Activated T-cell treated with anti-CD3 and anti-CD28 coated beads, Interleukin-2, amount 50 U/mL, for 4 hours (primary cell): Measurements from ENCODE around the gene SIRPA. TPM values are rescaled to one million over a fixed set of nuclear protein-coding genes. Genes with fewer than 3 reads are reported as not detected.
"Not testable (repeated sequence)": the region's sequence is repeated elsewhere in the genome, so short reads cannot be mapped to it uniquely, and the experiment has no call there.

ENCODE experiments used
- ATAC-seq, 2 donors: fragments of 200-7000 bp; cut with Tn5 transposase; one replicate each; pipeline ENCODE4 v1.10.0; 2021
- DNase-seq: peaks from one replicate; pipeline ENCODE4 v3.0.0-alpha.2; 2020
- H3K27me3 Mint-ChIP-seq: one replicate; pipeline ENCODE4 v1.8.0; 2021; ENCODE audit warnings: low read depth, mixed read lengths
- H3K36me3 Mint-ChIP-seq: one replicate; pipeline ENCODE4 v1.8.0; 2022; ENCODE audit warnings: mixed read lengths; ENCODE audit not compliant: insufficient read depth
- H3K4me1 Mint-ChIP-seq: one replicate; pipeline ENCODE4 v1.8.0; 2021; ENCODE audit warnings: low read depth, mixed read lengths
- H3K4me3 Mint-ChIP-seq: one replicate; pipeline ENCODE4 v1.8.0; 2021; ENCODE audit warnings: mild to moderate bottlenecking, moderate library complexity, mixed read lengths
- H3K9me3 Mint-ChIP-seq: one replicate; pipeline ENCODE4 v1.8.0; 2021; ENCODE audit warnings: mixed read lengths
- total RNA-seq, 3 donors: library from RNA; stranded (reverse); gene quantifications; one replicate each; pipeline ENCODE4 v1.2.1, GENCODE V29; 2021

The SIRPA gene
- total RNA-seq, 3 donors from 2014 or later: 0.26 to 0.84 (median 0.33) TPM

- Mint-ChIP-seq H3K4me3 (no peak overlapping the region), H3K9me3 (no peaks in the 10 kb centered on the region), H3K36me3 (no peaks in the 10 kb centered on the region), H3K4me1 (peaks cover 4% of the 10 kb centered on the region), H3K27me3 (peaks cover 42% of the 10 kb centered on the region)
- DNase-seq (no peak), ATAC-seq (peak in 1 of 2 donors; percentile 43)
These were observed 5.2 kb downstream of the SIRPA start for GRCh38 chr20:1900321-1900801.

DNA sequence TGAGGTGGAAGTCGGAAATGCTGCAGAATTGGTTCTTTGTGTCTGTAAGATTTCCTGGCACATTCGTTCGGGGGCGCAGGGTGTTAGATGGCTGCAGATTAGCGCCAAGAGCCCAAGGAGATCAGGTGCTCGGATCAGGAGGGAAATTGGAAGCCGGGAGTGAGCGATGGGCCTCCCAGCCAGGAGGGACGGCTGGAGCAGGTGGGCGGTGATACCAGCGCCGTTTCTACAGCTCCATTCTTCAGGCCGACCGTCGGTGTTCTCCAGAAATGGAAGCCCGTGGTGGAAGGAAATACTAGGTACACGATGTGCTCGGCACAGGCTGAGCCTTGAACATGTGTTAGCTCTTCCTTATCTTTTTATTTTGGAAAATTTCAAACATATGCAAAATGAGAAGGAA is 6.5 kb downstream of the SIRPA start:
- ATAC-seq: no peak
- H3K9me3 Mint-ChIP-seq: no peaks in the 10 kb centered on the region
- H3K4me3 Mint-ChIP-seq: no peak overlapping the region
- H3K36me3 Mint-ChIP-seq: no peaks in the 10 kb centered on the region
- H3K27me3 Mint-ChIP-seq: peaks cover 29% of the 10 kb centered on the region
- DNase-seq: no peak
- peaks cover 2% of the 10 kb centered on the region for H3K4me1 Mint-ChIP-seq

- Mint-ChIP-seq H3K9me3 (no peaks in the 10 kb centered on the region), H3K4me1 (peaks cover 2% of the 10 kb centered on the region), H3K27me3 (peaks cover 25% of the 10 kb centered on the region), H3K36me3 (no peaks in the 10 kb centered on the region), H3K4me3 (no peak overlapping the region)
- DNase-seq: no peak
- ATAC-seq: no peak
These were observed 7.0 kb downstream of the SIRPA start for GRCh38 chr20:1902188-1902587.

DNA sequence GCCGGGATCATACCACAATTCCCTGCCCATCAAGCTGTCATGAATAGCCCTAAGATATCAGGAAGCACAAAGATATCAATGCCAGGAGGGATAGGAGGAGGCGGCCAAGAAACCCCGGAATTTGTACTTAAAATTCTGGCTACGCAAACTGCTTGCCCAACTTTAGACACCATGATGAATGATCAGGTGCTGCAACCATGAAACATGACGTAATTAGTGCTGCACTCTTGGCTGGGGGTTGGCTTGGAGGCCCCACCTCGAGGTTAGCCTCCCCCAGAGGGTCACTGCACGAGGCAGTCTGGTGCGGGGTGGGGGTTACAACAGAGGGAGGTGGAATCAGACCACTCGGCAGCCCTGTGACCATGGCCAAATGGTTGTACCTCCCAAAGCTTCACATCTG is 8.9 kb downstream of the SIRPA start:
- Mint-ChIP-seq H3K4me1 (no peaks in the 10 kb centered on the region), H3K27me3 (peaks cover 17% of the 10 kb centered on the region), H3K36me3 (no peaks in the 10 kb centered on the region), H3K4me3 (no peak overlapping the region), H3K9me3 (no peaks in the 10 kb centered on the region)
- ATAC-seq (no peak), DNase-seq (no peak)

DNA sequence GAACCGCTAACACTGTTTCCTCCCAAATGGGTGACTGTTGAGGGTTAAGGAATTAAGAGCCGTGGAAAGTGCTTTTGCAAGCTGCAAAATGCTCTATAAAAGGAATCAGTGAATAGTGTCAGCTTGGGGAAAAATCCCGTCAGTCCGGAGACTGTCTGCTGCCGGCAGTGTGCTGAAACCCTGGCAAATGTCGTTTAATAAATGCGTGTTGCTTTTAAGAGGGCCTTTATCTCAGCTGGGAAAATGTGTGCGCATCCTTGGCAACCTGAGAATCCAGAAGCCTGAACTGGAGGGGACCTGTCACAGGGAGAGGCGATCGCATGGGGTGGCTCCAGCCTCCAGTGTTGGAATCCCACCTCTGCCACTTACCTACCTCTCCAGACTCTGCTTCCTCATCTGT is 9.8 kb downstream of the SIRPA start:
- H3K36me3 Mint-ChIP-seq: no peaks in the 10 kb centered on the region
- H3K9me3 Mint-ChIP-seq: no peaks in the 10 kb centered on the region
- H3K27me3 Mint-ChIP-seq: peaks cover 17% of the 10 kb centered on the region
- no peak overlapping the region for H3K4me3 Mint-ChIP-seq
- ATAC-seq (no peak), DNase-seq (no peak)
- H3K4me1 Mint-ChIP-seq: no peaks in the 10 kb centered on the region

- no peak for DNase-seq
- Mint-ChIP-seq H3K27me3 (peaks cover 17% of the 10 kb centered on the region), H3K36me3 (no peaks in the 10 kb centered on the region), H3K9me3 (no peaks in the 10 kb centered on the region), H3K4me1 (no peaks in the 10 kb centered on the region), H3K4me3 (no peak overlapping the region)
- ATAC-seq: no peak
These were observed 10.5 kb downstream of the SIRPA start for GRCh38 chr20:1905693-1906092.

DNA sequence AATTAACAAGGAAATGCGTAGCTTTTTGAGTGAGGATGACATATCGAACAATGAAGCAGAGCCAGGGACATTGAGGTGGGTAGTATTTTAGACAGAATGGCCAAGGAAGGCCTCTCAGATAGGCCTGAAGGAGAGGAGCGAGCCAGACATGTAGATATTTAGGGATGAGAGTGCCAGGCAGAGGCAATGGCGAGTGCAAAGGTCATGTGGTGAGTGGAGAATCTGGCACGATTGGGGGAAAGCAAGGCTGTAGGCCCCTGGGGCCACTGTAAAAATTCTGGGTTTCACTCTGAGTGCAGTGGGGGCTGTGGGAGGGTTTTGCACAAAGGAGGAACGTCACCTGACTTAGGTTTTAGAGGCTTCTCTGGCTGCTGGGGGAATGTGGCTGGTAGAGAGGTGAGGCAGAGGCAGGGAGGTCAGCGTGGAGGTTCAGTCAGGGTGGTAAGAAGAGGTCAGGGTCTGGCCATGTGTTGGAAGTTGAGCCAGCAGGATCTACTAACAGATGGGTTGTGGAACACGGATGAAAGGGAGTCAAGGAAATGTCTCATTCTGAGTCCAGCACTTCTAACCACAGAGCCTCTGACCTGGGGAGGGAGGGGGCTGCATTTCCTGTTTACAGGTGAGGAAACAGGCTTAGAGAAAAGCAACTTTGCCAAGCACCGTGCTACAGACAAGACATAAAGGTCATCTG is 11.3 kb downstream of the SIRPA start:
- Mint-ChIP-seq H3K4me3 (no peak overlapping the region), H3K4me1 (no peaks in the 10 kb centered on the region), H3K9me3 (no peaks in the 10 kb centered on the region), H3K27me3 (peaks cover 17% of the 10 kb centered on the region), H3K36me3 (no peaks in the 10 kb centered on the region)
- ATAC-seq (no peak), DNase-seq (no peak)

- H3K4me3 Mint-ChIP-seq: no peak overlapping the region
- no peak for ATAC-seq
- peaks cover 19% of the 10 kb centered on the region for H3K27me3 Mint-ChIP-seq
- H3K36me3 Mint-ChIP-seq: no peaks in the 10 kb centered on the region
- no peak for DNase-seq
- H3K9me3 Mint-ChIP-seq: no peaks in the 10 kb centered on the region
- H3K4me1 Mint-ChIP-seq: no peaks in the 10 kb centered on the region
These were observed 12.4 kb downstream of the SIRPA start for GRCh38 chr20:1907586-1907985.

GRCh38 chr20:1908191-1908590 is 13.0 kb downstream of the SIRPA start:
- H3K27me3 Mint-ChIP-seq: peaks cover 17% of the 10 kb centered on the region
- no peaks in the 10 kb centered on the region for H3K9me3 Mint-ChIP-seq
- H3K4me3 Mint-ChIP-seq: no peak overlapping the region
- ATAC-seq (no peak), DNase-seq (no peak)
- H3K4me1 Mint-ChIP-seq: no peaks in the 10 kb centered on the region
- no peaks in the 10 kb centered on the region for H3K36me3 Mint-ChIP-seq

DNA sequence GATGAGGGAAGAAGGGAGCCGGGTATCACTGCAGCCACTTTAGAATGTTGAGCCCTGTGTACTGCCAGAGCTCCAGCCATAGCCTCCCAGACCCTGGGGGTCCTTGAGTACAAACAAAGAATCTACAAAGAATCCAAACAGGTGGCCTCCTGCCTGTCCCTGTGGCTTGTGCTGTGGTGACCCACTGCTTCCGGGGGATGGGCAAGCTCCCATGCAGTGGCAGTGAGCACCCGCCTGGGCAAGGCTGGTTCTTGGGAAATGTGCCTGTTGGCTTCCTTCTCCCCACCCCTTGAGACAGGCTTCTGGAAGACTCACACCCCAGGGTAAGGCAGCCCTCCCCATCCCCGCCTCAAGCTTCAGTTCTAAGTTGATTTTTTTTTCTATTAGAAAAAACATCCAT is 13.9 kb downstream of the SIRPA start:
- no peaks in the 10 kb centered on the region for H3K4me1 Mint-ChIP-seq

GRCh38 chr20:1911536-1911935 is 16.3 kb downstream of the SIRPA start:
- H3K4me3 Mint-ChIP-seq: no peak overlapping the region
- H3K27me3 Mint-ChIP-seq: peaks cover 14% of the 10 kb centered on the region
- H3K4me1 Mint-ChIP-seq: no peaks in the 10 kb centered on the region
- H3K36me3 Mint-ChIP-seq: no peaks in the 10 kb centered on the region
- DNase-seq: no peak
- no peaks in the 10 kb centered on the region for H3K9me3 Mint-ChIP-seq
- ATAC-seq: no peak

More for the DNA sequence above, 13.9 kb downstream of the SIRPA start:
- no peak for DNase-seq
- H3K4me3 Mint-ChIP-seq: no peak overlapping the region
- H3K36me3 Mint-ChIP-seq: no peaks in the 10 kb centered on the region
- ATAC-seq: no peak
- peaks cover 12% of the 10 kb centered on the region for H3K27me3 Mint-ChIP-seq
- H3K9me3 Mint-ChIP-seq: no peaks in the 10 kb centered on the region

GRCh38 chr20:1912053-1912452 is 16.8 kb downstream of the SIRPA start:
- DNase-seq (no peak), ATAC-seq (no peak)
- H3K9me3 Mint-ChIP-seq: no peaks in the 10 kb centered on the region
- H3K36me3 Mint-ChIP-seq: no peaks in the 10 kb centered on the region
- H3K27me3 Mint-ChIP-seq: peaks cover 14% of the 10 kb centered on the region
- no peak overlapping the region for H3K4me3 Mint-ChIP-seq
- H3K4me1 Mint-ChIP-seq: no peaks in the 10 kb centered on the region

GRCh38 chr20:1912646-1913045 is 17.4 kb downstream of the SIRPA start:
- Mint-ChIP-seq H3K9me3 (no peaks in the 10 kb centered on the region), H3K4me3 (no peak overlapping the region), H3K27me3 (peaks cover 14% of the 10 kb centered on the region), H3K36me3 (no peaks in the 10 kb centered on the region), H3K4me1 (no peaks in the 10 kb centered on the region)
- no peak for ATAC-seq
- no peak for DNase-seq

- DNase-seq, H3K36me3 Mint-ChIP-seq, ATAC-seq, H3K4me1 Mint-ChIP-seq, H3K27me3 Mint-ChIP-seq, H3K9me3 Mint-ChIP-seq, H3K4me3 Mint-ChIP-seq: not testable (repeated sequence)
These were observed 20.0 kb downstream of the SIRPA start for GRCh38 chr20:1915233-1915632.

DNA sequence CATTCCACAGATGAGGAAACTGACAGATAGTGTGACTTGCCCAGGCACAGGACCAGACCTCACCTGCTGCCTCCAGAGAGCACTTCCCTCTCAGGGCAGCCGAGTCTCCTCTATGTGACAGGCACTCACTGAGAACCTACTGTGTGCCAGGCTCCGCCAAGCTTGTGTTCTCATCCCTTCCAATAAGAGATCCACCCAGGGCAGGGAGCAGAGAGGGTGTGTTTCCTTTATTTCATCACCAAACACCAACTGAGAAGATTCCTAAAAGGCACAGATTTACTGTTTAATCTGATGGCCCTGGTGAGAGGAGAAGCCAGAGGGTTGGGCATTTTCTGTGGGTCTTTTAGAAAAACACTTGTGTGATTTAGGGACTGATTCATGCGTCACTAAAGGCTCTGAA is 20.5 kb downstream of the SIRPA start:
- DNase-seq (no peak), ATAC-seq (no peak)
- H3K4me1 Mint-ChIP-seq: no peaks in the 10 kb centered on the region
- no peak overlapping the region for H3K4me3 Mint-ChIP-seq
- peaks cover 8% of the 10 kb centered on the region for H3K27me3 Mint-ChIP-seq
- H3K36me3 Mint-ChIP-seq: no peaks in the 10 kb centered on the region
- H3K9me3 Mint-ChIP-seq: no peaks in the 10 kb centered on the region
